HFFc6 (cell line): ENCODE data around the gene CACNA1G. TPM values are rescaled to one million over a fixed set of nuclear protein-coding genes. Genes with fewer than 3 reads are reported as not detected.

Source experiments
- DNase-seq: peaks from one replicate; pipeline ENCODE4 v3.0.0-alpha.2; 2018
- H3K27ac Mint-ChIP-seq: 2 replicates; pipeline ENCODE4 v1.8.0; 2020; ENCODE audit warnings: mild to moderate bottlenecking, mixed read lengths
- H3K27me3 Mint-ChIP-seq: 2 replicates; pipeline ENCODE4 v1.8.0; 2021; ENCODE audit warnings: mild to moderate bottlenecking, moderate library complexity, mixed read lengths; ENCODE audit not compliant: insufficient read depth
- H3K36me3 Mint-ChIP-seq: 2 replicates; pipeline ENCODE4 v1.8.0; 2021; ENCODE audit warnings: low read depth, mixed read lengths
- H3K4me1 Mint-ChIP-seq: 2 replicates; pipeline ENCODE4 v1.8.0; 2020; ENCODE audit warnings: low read depth, mixed read lengths
- H3K4me3 Mint-ChIP-seq: 2 replicates; pipeline ENCODE4 v1.8.0; 2020; ENCODE audit warnings: mild to moderate bottlenecking, moderate library complexity, mixed read lengths
- H3K9me3 Mint-ChIP-seq: 2 replicates; pipeline ENCODE4 v1.8.0; 2020; ENCODE audit warnings: mild to moderate bottlenecking, mixed read lengths
- CTCF ChIP-seq: fragments of 200-600 bp; sonication (generic); IDR thresholded peaks from 2 replicates; pipeline ENCODE4 v1.5.0; 2021; ENCODE audit warnings: antibody characterized with exemption, mild to moderate bottlenecking
- total RNA-seq, 6 experiments: library from RNA; stranded (reverse); fragmentation: NEBNext Ultra II Directional; extraction: Animal tissue kit (Norgen Biotek cat#: 25700); gene quantifications; 2 replicates in 1 of 6; 3 replicates in 5 of 6; pipeline ENCODE4 v1.2.3, GENCODE V29; 2021

CACNA1G gene
- total RNA-seq, 6 experiments from 2014 or later: 0.03 to 0.19 (median 0.05) TPM; not detected in 1

- Mint-ChIP-seq H3K4me3 (no peak overlapping the region), H3K27me3 (peaks cover 35% of the 10 kb centered on the region), H3K36me3 (no peaks in the 10 kb centered on the region), H3K9me3 (no peaks in the 10 kb centered on the region), H3K27ac (no peak overlapping the region), H3K4me1 (peaks cover under 1% of the 10 kb centered on the region; the same call in 1 of the 2 replicates)
- DNase-seq: no peak
- no peak for TF ChIP-seq CTCF
Measured at GRCh38 chr17:50527949-50528474, 32.5 kb upstream of the CACNA1G start.

- Mint-ChIP-seq H3K4me3 (no peak overlapping the region), H3K27me3 (peaks cover 44% of the 10 kb centered on the region), H3K27ac (no peak overlapping the region), H3K36me3 (no peaks in the 10 kb centered on the region), H3K9me3 (no peaks in the 10 kb centered on the region), H3K4me1 (peaks cover 16% of the 10 kb centered on the region)
- TF ChIP-seq CTCF: no peak
- no peak for DNase-seq
Measured at GRCh38 chr17:50529849-50530248, 30.7 kb upstream of the CACNA1G start.

GRCh38 chr17:50531428-50532025, 29.0 kb upstream of the CACNA1G start:
- Mint-ChIP-seq H3K4me3 (no peak overlapping the region), H3K9me3 (no peaks in the 10 kb centered on the region), H3K4me1 (peaks cover 16% of the 10 kb centered on the region), H3K36me3 (no peaks in the 10 kb centered on the region), H3K27ac (no peak overlapping the region), H3K27me3 (peaks cover 47% of the 10 kb centered on the region)
- no peak for DNase-seq
- no peak for TF ChIP-seq CTCF

GRCh38 chr17:50532452-50533024, 28.0 kb upstream of the CACNA1G start, which contains the start of gene EPN3:
EPN3 (plus strand) TSS chr17:50532735; CDS start chr17:50536557, 3,822 bp downstream.
- no peak within 1 kb of the TSS for H3K27ac Mint-ChIP-seq
- no peaks in the 10 kb centered on the region for H3K36me3 Mint-ChIP-seq
- H3K4me1 Mint-ChIP-seq: peaks cover 16% of the 10 kb centered on the region
- TF ChIP-seq CTCF: no peak
- H3K27me3 Mint-ChIP-seq: peaks cover 47% of the 10 kb centered on the region
- no peaks in the 10 kb centered on the region for H3K9me3 Mint-ChIP-seq
- DNase-seq: no peak
- peak within 1 kb of the TSS; percentile 36; the same call in 1 of the 2 replicates for H3K4me3 Mint-ChIP-seq

GRCh38 chr17:50533185-50533584, 27.3 kb upstream of the CACNA1G start:
- no peak for TF ChIP-seq CTCF
- no peaks in the 10 kb centered on the region for H3K9me3 Mint-ChIP-seq
- H3K27me3 Mint-ChIP-seq: peaks cover 45% of the 10 kb centered on the region
- peaks cover 16% of the 10 kb centered on the region for H3K4me1 Mint-ChIP-seq
- H3K36me3 Mint-ChIP-seq: no peaks in the 10 kb centered on the region
- DNase-seq: no peak
- no peak overlapping the region for H3K4me3 Mint-ChIP-seq
- H3K27ac Mint-ChIP-seq: no peak overlapping the region
